Heart left ventricle (tissue), 13 donors: Measurements from ENCODE around the gene EVC.

ENCODE experiments used
- POLR2A ChIP-seq, 2 donors: fragments of 450-650 bp; IDR thresholded peaks; one replicate each; pipeline ENCODE4 v1.6.1; 2017; ENCODE audit warnings: antibody characterized with exemption in 2 of 2, mild to moderate bottlenecking in 2 of 2, moderate library complexity in 2 of 2
- TF ChIP-seq, protein P1 (sequence below), 12 donors: fragments of 200-600 bp; sonication (generic) in 4 of 12; IDR thresholded peaks; one replicate each; pipeline versions ENCODE4 v1.5.0 to v1.8.0; 2018 to 2022; ENCODE audit warnings: antibody characterized with exemption in 12 of 12, mild to moderate bottlenecking in 5 of 12
- donor health status: ischemic (EF 13 %, LVEDD 7.1; RV severe dilation, severe dysfunction).
- donor health status: DM: no; HTN: yes; CAD: no.
- donor health status: DM: no; HTN: no; CAD: no.
- donor health status: ischemic (EF 25% LVEDD 6.9; RV normal size, moderate dysfunction).
- donor health status: ischemic (EF 25% LVEDD 5.7; RV mildly dilated, moderate dysfunction).
- donor health status: ischemic (EF 35%, LVEDD 5.7; RV mildly dilated, moderate dysfunction).
- donor health status: nonischemic (EF 11% LVEDD 7.7; RV severe dilation, severe dysfunction).
- donor health status: DM: yes; HTN: yes; CAD: no.
- donor health status: PGD.
- donor health status: ischemic (EF 29% LVEDD 5.4; RV normal size, mild dysfunction).
- donor health status: nonischemic (EF 23%, LVEDD 6.1; RV moderate dilation, normal function).

DNA sequence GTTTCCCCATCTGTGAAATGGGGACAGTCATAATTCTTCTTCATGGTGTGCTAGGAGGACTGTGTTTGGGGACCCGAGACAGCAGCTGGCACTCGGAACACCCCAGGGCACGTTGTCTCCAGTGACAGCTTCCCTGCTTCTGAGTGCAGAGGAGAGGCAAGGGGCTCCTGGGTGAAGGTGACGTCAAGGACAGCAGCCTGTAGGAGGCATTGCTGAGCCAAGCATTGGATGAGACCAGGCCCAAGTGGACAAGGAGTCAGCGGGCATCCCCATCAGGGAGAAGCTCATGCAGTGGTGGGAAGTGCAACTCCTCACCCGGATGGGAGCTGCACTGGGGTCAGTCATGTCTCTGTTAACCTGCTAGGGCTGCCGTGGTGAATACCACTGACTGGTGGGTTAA, 46.1 kb downstream of the EVC start:
- TF ChIP-seq, protein P1, sequence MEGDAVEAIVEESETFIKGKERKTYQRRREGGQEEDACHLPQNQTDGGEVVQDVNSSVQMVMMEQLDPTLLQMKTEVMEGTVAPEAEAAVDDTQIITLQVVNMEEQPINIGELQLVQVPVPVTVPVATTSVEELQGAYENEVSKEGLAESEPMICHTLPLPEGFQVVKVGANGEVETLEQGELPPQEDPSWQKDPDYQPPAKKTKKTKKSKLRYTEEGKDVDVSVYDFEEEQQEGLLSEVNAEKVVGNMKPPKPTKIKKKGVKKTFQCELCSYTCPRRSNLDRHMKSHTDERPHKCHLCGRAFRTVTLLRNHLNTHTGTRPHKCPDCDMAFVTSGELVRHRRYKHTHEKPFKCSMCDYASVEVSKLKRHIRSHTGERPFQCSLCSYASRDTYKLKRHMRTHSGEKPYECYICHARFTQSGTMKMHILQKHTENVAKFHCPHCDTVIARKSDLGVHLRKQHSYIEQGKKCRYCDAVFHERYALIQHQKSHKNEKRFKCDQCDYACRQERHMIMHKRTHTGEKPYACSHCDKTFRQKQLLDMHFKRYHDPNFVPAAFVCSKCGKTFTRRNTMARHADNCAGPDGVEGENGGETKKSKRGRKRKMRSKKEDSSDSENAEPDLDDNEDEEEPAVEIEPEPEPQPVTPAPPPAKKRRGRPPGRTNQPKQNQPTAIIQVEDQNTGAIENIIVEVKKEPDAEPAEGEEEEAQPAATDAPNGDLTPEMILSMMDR (IDR thresholded peaks at IDR 0.05) = no peak
- TF ChIP-seq POLR2A (IDR thresholded peaks at IDR 0.05) = no peak
